ENCODE measurements around the gene SEC16B. TPM values are rescaled to one million over a fixed set of nuclear protein-coding genes. Genes with fewer than 3 reads are reported as not detected.

Gene SEC16B
- total RNA-seq, 1 experiment from 2014 or later = 0.39 TPM

DNA sequence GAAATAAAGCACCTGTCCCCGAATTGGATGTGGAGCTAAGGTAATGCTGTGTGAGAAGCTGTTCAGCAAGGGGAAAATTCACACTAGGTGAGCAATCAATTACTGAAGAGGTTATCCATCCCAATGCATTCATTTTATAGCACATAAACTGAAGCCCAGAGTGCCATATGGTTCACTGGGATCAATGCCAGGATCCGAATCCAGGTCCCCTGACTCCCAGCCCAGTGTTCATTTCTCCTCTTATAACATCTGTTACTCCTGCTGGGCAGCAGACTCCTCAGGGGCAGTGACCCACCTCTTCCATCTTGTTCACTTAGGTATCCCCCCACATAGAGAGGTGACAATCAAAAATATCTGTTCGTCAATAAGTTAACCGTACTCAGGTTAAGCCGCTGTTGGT, 13.2 kb upstream of the SEC16B start:
- intact Hi-C loops (cut with micrococcal nuclease; ENCODE audit: unreplicated experiment) (no loop called here), in situ Hi-C loops (cut with HindIII; ENCODE audit: low pct_unique_long_range_greater_than_20kb, low sequenced_read_pairs) (no loop called here)
- no peak for DNase-seq (ENCODE audit: low read depth, low spot score)
- TF ChIP-seq POLR2AphosphoS5 (IDR thresholded peaks at IDR 0.05; ENCODE audit: low read depth, low read length) (no peak), REST (IDR thresholded peaks at IDR 0.05; ENCODE audit: insufficient read depth in 1 of 2, low read depth in 2 of 2, low read length in 1 of 2) (no peak), CTCF (IDR thresholded peaks at IDR 0.05) (no peak), SIN3A (IDR thresholded peaks at IDR 0.05; ENCODE audit: borderline replicate concordance, insufficient read depth, low read depth, low read length) (no peak), TCF7L2 (IDR thresholded peaks at IDR 0.05; ENCODE audit: low read depth, low read length) (no peak)
- Histone ChIP-seq H3K36me3 (ENCODE audit: control insufficient read depth, insufficient read depth, low read length) (no peaks in the 10 kb centered on the region), H3K27ac (ENCODE audit: low read length) (no peak overlapping the region), H3K9me3 (ENCODE audit: control insufficient read depth, insufficient read depth, low read depth, low read length) (no peaks in the 10 kb centered on the region), H3K4me1 (ENCODE audit: control insufficient read depth, insufficient read depth, low read length) (no peaks in the 10 kb centered on the region), H3K27me3 (ENCODE audit: control insufficient read depth, insufficient read depth, low read length) (no peaks in the 10 kb centered on the region), H3K4me3 (ENCODE audit: low read depth in 2 of 2, low read length in 2 of 2) (no peak overlapping the region)
- CTCF ChIA-PET = interaction anchor here (0.7 kb wide), 1 partner anchor 480 kb away, joined by 4 read pairs; no protein-coding TSS in a partner anchor
- ATAC-seq = no peak
- POLR2A ChIA-PET = no interaction called here
- BruUV-seq (replicated peaks) = no TSS peak

DNA sequence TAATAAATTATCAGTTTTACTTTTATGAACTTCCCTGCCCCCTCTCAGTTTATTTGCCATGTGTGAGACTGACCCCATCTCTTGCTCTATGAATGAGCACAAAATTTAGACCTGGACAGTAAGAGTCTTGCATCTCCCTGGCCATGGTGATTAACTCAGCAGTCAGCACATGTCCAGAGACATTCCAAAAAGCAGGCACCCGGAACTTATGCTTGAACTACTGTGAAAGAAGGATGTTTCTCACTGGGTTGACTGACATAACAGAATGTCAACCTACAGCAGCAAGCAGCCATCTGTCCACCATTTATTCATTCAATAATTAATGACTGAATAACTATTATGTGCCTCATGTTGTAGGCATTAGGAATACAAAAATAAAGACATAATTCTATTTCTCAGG, 11.3 kb upstream of the SEC16B start:
- intact Hi-C loops (cut with micrococcal nuclease; ENCODE audit: unreplicated experiment) = no loop called here
- ATAC-seq = no peak
- no peak overlapping the region for H3K4me3 ChIP-seq (ENCODE audit: low read depth in 2 of 2, low read length in 2 of 2)
- H3K36me3 ChIP-seq (ENCODE audit: control insufficient read depth, insufficient read depth, low read length) = no peaks in the 10 kb centered on the region
- in situ Hi-C loops (cut with HindIII; ENCODE audit: low pct_unique_long_range_greater_than_20kb, low sequenced_read_pairs) = no loop called here
- no peak overlapping the region for H3K27ac ChIP-seq (ENCODE audit: low read length)
- H3K27me3 ChIP-seq (ENCODE audit: control insufficient read depth, insufficient read depth, low read length) = no peaks in the 10 kb centered on the region
- POLR2A ChIA-PET = no interaction called here
- TF ChIP-seq TCF7L2 (IDR thresholded peaks at IDR 0.05; ENCODE audit: low read depth, low read length) (no peak), CTCF (IDR thresholded peaks at IDR 0.05) (no peak), SIN3A (IDR thresholded peaks at IDR 0.05; ENCODE audit: borderline replicate concordance, insufficient read depth, low read depth, low read length) (no peak), POLR2AphosphoS5 (IDR thresholded peaks at IDR 0.05; ENCODE audit: low read depth, low read length) (no peak), REST (IDR thresholded peaks at IDR 0.05; ENCODE audit: insufficient read depth in 1 of 2, low read depth in 2 of 2, low read length in 1 of 2) (no peak)
- no peak for DNase-seq (ENCODE audit: low read depth, low spot score)
- no TSS peak for BruUV-seq (replicated peaks)
- CTCF ChIA-PET = no interaction called here
- no peaks in the 10 kb centered on the region for H3K9me3 ChIP-seq (ENCODE audit: control insufficient read depth, insufficient read depth, low read depth, low read length)
- H3K4me1 ChIP-seq (ENCODE audit: control insufficient read depth, insufficient read depth, low read length) = no peaks in the 10 kb centered on the region

All from Panc1 (cell line).